HEK293 (cell line): ENCODE measurements around the gene IL34.

Experiments used
- CTCF ChIA-PET: fragments of 350-600 bp; formaldehyde crosslinking; extraction: SDS; loops from one replicate; lab custom pipeline; 2021; ENCODE audit warnings: antibody characterized with exemption; lab: Yijun Ruan, JAX
- POLR2A ChIA-PET: fragments of 300-600 bp; formaldehyde crosslinking; extraction: SDS; loops from one replicate; lab custom pipeline; 2020; ENCODE audit warnings: antibody characterized with exemption, inconsistent platforms; lab: Yijun Ruan, JAX
- H3K27ac ChIP-seq: fragments of 200-500 bp; sonication (Bioruptor generic); 2 replicates; pipeline ENCODE4 v1.5.1; 2014; ENCODE audit warnings: low read depth, low read length, control low read depth, inconsistent platforms; ENCODE audit errors: extremely low read depth
- H3K36me3 ChIP-seq, 2 experiments: fragments of 200-500 bp in 1 of 2; sonication (Bioruptor generic) in 1 of 2; 1 replicate in 1 of 2; 2 replicates in 1 of 2; pipeline ENCODE4 v1.5.1; 2014 to 2017; ENCODE audit warnings: inconsistent platforms in 2 of 2, low read length in 2 of 2; ENCODE audit not compliant: control insufficient read depth in 2 of 2, insufficient read depth in 1 of 2
- H3K4me1 ChIP-seq: fragments of 200-500 bp; sonication (Bioruptor generic); 2 replicates; pipeline ENCODE4 v1.5.1; 2014; ENCODE audit warnings: mild to moderate bottlenecking, low read length, inconsistent platforms; ENCODE audit not compliant: control insufficient read depth, insufficient read depth
- H3K4me3 ChIP-seq: 2 replicates; pipeline ENCODE4 v1.5.1; 2011; ENCODE audit warnings: low read depth, mild to moderate bottlenecking, control low read depth, low read length, moderate library complexity
- H3K9me3 ChIP-seq: fragments of 200-500 bp; sonication (Bioruptor generic); 2 replicates; pipeline ENCODE4 v1.5.1; 2014; ENCODE audit warnings: low read depth, low read length, inconsistent platforms; ENCODE audit not compliant: control insufficient read depth, insufficient read depth
- FEZF1 ChIP-seq: fragments of 450-650 bp; formaldehyde crosslinking; IDR thresholded peaks from 2 replicates; pipeline ENCODE4 v1.5.1; 2016; ENCODE audit warnings: missing biosample characterization, missing genetic modification characterization
- GLIS2 ChIP-seq: fragments of 450-650 bp; formaldehyde crosslinking; IDR thresholded peaks from 2 replicates; pipeline ENCODE4 v1.5.1; 2016; ENCODE audit warnings: missing biosample characterization, missing genetic modification characterization
- ZBTB20 ChIP-seq: fragments of 450-650 bp; formaldehyde crosslinking; IDR thresholded peaks from 2 replicates; pipeline ENCODE4 v1.5.1; 2016; ENCODE audit warnings: missing biosample characterization, missing genetic modification characterization
- ZFP3 ChIP-seq: fragments of 450-650 bp; formaldehyde crosslinking; IDR thresholded peaks from 2 replicates; pipeline ENCODE4 v1.5.1; 2016; ENCODE audit warnings: low read depth, missing biosample characterization, missing genetic modification characterization
- ZFP41 ChIP-seq: fragments of 450-650 bp; formaldehyde crosslinking; IDR thresholded peaks from 2 replicates; pipeline ENCODE4 v1.5.1; 2016; ENCODE audit warnings: missing biosample characterization, missing genetic modification characterization, borderline replicate concordance
- ZNF112 ChIP-seq: fragments of 450-650 bp; formaldehyde crosslinking; IDR thresholded peaks from 2 replicates; pipeline ENCODE4 v1.5.0; 2017; ENCODE audit warnings: missing biosample characterization, missing genetic modification characterization
- ZNF121 ChIP-seq: fragments of 450-650 bp; formaldehyde crosslinking; IDR thresholded peaks from 2 replicates; pipeline ENCODE4 v1.5.1; 2016; ENCODE audit warnings: missing biosample characterization, missing genetic modification characterization
- ZNF16 ChIP-seq: fragments of 450-650 bp; formaldehyde crosslinking; IDR thresholded peaks from 2 replicates; pipeline ENCODE4 v1.5.1; 2016; ENCODE audit warnings: low read depth, missing biosample characterization, missing genetic modification characterization
- ZNF184 ChIP-seq: fragments of 450-650 bp; IDR thresholded peaks from 2 replicates; pipeline ENCODE4 v1.5.1; 2018; ENCODE audit warnings: missing biosample characterization, mild to moderate bottlenecking, missing genetic modification characterization
- ZNF239 ChIP-seq: fragments of 450-650 bp; formaldehyde crosslinking; IDR thresholded peaks from 2 replicates; pipeline ENCODE4 v1.5.1; 2016; ENCODE audit warnings: missing biosample characterization, missing genetic modification characterization
- ZNF324 ChIP-seq: fragments of 450-650 bp; formaldehyde crosslinking; IDR thresholded peaks from 2 replicates; pipeline ENCODE4 v1.5.1; 2016; ENCODE audit warnings: missing biosample characterization, missing genetic modification characterization
- ZNF561 ChIP-seq: fragments of 450-650 bp; IDR thresholded peaks from 2 replicates; pipeline ENCODE4 v1.5.1; 2018; ENCODE audit warnings: missing biosample characterization, missing genetic modification characterization, borderline replicate concordance
- ZNF585B ChIP-seq: fragments of 450-650 bp; formaldehyde crosslinking; IDR thresholded peaks from 2 replicates; pipeline ENCODE4 v1.5.1; 2016; ENCODE audit warnings: missing biosample characterization, missing genetic modification characterization
- ZNF621 ChIP-seq: fragments of 450-650 bp; formaldehyde crosslinking; IDR thresholded peaks from 2 replicates; pipeline ENCODE4 v1.5.1; 2017; ENCODE audit warnings: missing biosample characterization, missing genetic modification characterization
- ZNF658 ChIP-seq: fragments of 450-650 bp; formaldehyde crosslinking; IDR thresholded peaks from 2 replicates; pipeline ENCODE4; 2016; ENCODE audit warnings: missing biosample characterization, missing genetic modification characterization
- ZSCAN16 ChIP-seq: fragments of 450-650 bp; formaldehyde crosslinking; IDR thresholded peaks from 2 replicates; pipeline ENCODE4 v1.5.1; 2016; ENCODE audit warnings: missing biosample characterization, missing genetic modification characterization
- ZXDB ChIP-seq: fragments of 450-650 bp; formaldehyde crosslinking; IDR thresholded peaks from 2 replicates; pipeline ENCODE4 v1.5.1; 2016; ENCODE audit warnings: missing biosample characterization, missing genetic modification characterization
- TF ChIP-seq, protein P1 (sequence below): fragments of 450-650 bp; formaldehyde crosslinking; IDR thresholded peaks from 2 replicates; pipeline ENCODE4 v1.5.1; 2017; ENCODE audit warnings: missing biosample characterization, missing genetic modification characterization
- TF ChIP-seq, protein P2 (sequence below): fragments of 450-650 bp; formaldehyde crosslinking; optimal IDR thresholded peaks from 2 replicates; pipeline ENCODE3; 2016; ENCODE audit warnings: missing biosample characterization, mild to moderate bottlenecking, missing genetic modification characterization
- TF ChIP-seq, protein P3 (sequence below): fragments of 450-650 bp; formaldehyde crosslinking; IDR thresholded peaks from 2 replicates; pipeline ENCODE4 v1.5.1; 2017; ENCODE audit warnings: missing biosample characterization, missing genetic modification characterization
- TF ChIP-seq, protein P4 (sequence below): fragments of 450-650 bp; formaldehyde crosslinking; IDR thresholded peaks from 2 replicates; pipeline ENCODE4 v1.5.1; 2016; ENCODE audit warnings: missing biosample characterization, missing genetic modification characterization

IL34 gene

DNA sequence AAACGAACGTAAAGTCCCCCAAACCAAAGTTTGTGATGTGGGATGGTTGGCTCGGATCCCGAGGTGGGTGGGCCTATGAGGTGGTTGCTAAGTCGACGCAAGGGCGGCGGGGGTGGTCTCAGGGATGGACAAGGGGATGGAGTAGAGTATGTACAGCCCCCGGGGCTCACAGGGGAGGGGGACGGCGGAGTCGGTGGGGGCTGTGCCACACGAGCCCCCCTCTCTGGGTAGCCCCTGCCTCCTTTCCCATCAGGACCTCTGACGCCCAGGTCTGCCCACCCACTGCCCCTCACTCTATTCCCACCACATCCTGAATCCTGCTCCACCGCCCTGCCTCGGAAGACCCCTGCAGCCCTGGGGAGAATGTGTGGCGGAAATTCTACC is 15.2 kb downstream of the IL34 start:
- H3K4me1 ChIP-seq: no peaks in the 10 kb centered on the region
- H3K9me3 ChIP-seq: no peaks in the 10 kb centered on the region
- POLR2A ChIA-PET: no interaction called here
- H3K36me3 ChIP-seq: peaks cover 0 to 36% of the 10 kb centered on the region in 2 experiments; a peak in 1 of 3 replicates
- CTCF ChIA-PET: no interaction called here
- H3K4me3 ChIP-seq: no peak overlapping the region
- H3K27ac ChIP-seq: no peak overlapping the region
- TF ChIP-seq ZSCAN16 (no peak), ZNF184 (tag by site-specific recombination) (no peak), GLIS2 (tag by site-specific recombination) (no peak), ZNF585B (tag by site-specific recombination) (no peak), ZNF239 (tag by site-specific recombination) (no peak), ZNF121 (tag by site-specific recombination) (no peak), ZNF561 (tag by site-specific recombination) (no peak), ZXDB (no peak), ZNF112 (tag by site-specific recombination) (no peak), ZNF16 (tag by site-specific recombination) (no peak), ZNF621 (no peak), ZNF324 (tag by site-specific recombination) (no peak), ZFP3 (tag by site-specific recombination) (no peak), ZFP41 (tag by site-specific recombination) (no peak), ZNF658 (tag by site-specific recombination) (no peak)
- TF ChIP-seq, protein P1, sequence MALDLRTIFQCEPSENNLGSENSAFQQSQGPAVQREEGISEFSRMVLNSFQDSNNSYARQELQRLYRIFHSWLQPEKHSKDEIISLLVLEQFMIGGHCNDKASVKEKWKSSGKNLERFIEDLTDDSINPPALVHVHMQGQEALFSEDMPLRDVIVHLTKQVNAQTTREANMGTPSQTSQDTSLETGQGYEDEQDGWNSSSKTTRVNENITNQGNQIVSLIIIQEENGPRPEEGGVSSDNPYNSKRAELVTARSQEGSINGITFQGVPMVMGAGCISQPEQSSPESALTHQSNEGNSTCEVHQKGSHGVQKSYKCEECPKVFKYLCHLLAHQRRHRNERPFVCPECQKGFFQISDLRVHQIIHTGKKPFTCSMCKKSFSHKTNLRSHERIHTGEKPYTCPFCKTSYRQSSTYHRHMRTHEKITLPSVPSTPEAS (tag by site-specific recombination): no peak
- TF ChIP-seq, protein P2, sequence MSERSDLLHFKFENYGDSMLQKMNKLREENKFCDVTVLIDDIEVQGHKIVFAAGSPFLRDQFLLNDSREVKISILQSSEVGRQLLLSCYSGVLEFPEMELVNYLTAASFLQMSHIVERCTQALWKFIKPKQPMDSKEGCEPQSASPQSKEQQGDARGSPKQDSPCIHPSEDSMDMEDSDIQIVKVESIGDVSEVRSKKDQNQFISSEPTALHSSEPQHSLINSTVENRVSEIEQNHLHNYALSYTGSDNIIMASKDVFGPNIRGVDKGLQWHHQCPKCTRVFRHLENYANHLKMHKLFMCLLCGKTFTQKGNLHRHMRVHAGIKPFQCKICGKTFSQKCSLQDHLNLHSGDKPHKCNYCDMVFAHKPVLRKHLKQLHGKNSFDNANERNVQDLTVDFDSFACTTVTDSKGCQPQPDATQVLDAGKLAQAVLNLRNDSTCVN (tag by site-specific recombination): no peak
- TF ChIP-seq, protein P3, sequence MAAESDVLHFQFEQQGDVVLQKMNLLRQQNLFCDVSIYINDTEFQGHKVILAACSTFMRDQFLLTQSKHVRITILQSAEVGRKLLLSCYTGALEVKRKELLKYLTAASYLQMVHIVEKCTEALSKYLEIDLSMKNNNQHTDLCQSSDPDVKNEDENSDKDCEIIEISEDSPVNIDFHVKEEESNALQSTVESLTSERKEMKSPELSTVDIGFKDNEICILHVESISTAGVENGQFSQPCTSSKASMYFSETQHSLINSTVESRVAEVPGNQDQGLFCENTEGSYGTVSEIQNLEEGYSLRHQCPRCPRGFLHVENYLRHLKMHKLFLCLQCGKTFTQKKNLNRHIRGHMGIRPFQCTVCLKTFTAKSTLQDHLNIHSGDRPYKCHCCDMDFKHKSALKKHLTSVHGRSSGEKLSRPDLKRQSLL (tag by site-specific recombination): no peak

DNA sequence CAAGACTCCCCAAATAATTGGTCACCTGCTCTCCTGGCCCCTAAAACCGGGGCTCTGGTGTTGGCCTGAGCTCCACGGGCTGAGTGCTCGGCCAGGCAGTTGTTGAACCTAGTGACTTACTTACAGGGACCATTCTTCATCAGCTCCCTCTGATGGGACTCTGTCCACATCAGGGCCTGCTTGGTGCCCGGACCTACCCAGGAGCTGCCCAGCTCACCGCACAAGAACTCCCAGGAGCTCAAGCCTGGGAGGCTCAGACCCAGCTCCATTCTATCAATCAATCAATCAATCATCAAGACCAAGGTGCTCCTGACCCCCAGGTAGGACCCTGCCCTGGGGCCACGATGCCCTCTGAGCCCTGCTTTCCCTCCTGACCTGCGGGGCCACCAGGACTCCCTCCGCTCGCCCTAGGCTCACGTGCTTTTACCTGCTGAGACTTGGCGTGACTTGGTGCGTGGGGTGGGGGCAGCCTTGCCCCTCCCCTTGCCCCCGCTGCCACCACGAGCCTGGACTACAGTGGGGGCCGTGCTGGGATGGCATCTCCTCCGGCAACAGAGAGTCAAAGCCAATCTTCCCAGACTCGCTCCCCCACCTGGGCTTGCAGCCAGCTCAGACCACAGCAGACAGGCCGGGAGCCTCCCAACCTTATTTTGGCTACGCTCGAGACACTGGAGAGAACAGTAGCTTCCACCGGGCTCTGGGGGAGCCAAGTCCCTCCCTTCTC is 15.7 kb downstream of the IL34 start:
- Histone ChIP-seq H3K36me3 (peaks cover 4 to 42% of the 10 kb centered on the region in 2 experiments; a peak in 2 of 3 replicates), H3K4me1 (no peaks in the 10 kb centered on the region), H3K27ac (no peak overlapping the region), H3K4me3 (no peak overlapping the region), H3K9me3 (no peaks in the 10 kb centered on the region)
- TF ChIP-seq ZBTB20 (tag by site-specific recombination): no peak
- no peak for TF ChIP-seq FEZF1 (tag by site-specific recombination)
- TF ChIP-seq, protein P4, sequence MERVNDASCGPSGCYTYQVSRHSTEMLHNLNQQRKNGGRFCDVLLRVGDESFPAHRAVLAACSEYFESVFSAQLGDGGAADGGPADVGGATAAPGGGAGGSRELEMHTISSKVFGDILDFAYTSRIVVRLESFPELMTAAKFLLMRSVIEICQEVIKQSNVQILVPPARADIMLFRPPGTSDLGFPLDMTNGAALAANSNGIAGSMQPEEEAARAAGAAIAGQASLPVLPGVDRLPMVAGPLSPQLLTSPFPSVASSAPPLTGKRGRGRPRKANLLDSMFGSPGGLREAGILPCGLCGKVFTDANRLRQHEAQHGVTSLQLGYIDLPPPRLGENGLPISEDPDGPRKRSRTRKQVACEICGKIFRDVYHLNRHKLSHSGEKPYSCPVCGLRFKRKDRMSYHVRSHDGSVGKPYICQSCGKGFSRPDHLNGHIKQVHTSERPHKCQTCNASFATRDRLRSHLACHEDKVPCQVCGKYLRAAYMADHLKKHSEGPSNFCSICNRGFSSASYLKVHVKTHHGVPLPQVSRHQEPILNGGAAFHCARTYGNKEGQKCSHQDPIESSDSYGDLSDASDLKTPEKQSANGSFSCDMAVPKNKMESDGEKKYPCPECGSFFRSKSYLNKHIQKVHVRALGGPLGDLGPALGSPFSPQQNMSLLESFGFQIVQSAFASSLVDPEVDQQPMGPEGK (tag by site-specific recombination): 0 out of 2 replicates have a peak, but pooled peaks have one; percentile 20
- POLR2A ChIA-PET: interaction anchor here (0.9 kb wide), 1 partner anchor 9 kb away, joined by 3 read pairs; no protein-coding TSS in a partner anchor
- CTCF ChIA-PET: interaction anchor here (1.0 kb wide), 1 partner anchor 8 kb away, joined by 4 read pairs; no protein-coding TSS in a partner anchor
